Liver (tissue), 9 donors: Measurements from ENCODE around the gene ERFE. TPM values are rescaled to one million over a fixed set of nuclear protein-coding genes. Genes with fewer than 3 reads are reported as not detected.
A peak's percentile ranks its signal among the peaks of the same experiment; 100 is the strongest.

Source experiments
- DNase-seq: peaks from one replicate; pipeline ENCODE4 v3.0.0-alpha.2; 2017; ENCODE audit warnings: low spot score
- H3K27ac ChIP-seq, 2 donors: one replicate each; pipeline ENCODE4 v1.7.0; 2013; ENCODE audit warnings: inconsistent platforms in 2 of 2, low read length in 2 of 2, control low read depth in 1 of 2, low read depth in 1 of 2, mild to moderate bottlenecking in 1 of 2
- H3K27me3 ChIP-seq, 4 donors: one replicate each; pipeline versions ENCODE4 v1.6.1 to v1.7.0; 2013; ENCODE audit warnings: low read length in 3 of 4, inconsistent platforms in 1 of 4, mild to moderate bottlenecking in 1 of 4, moderate library complexity in 1 of 4; ENCODE audit not compliant: control insufficient read depth in 4 of 4, insufficient read depth in 4 of 4
- H3K36me3 ChIP-seq, 4 donors: one replicate each; pipeline versions ENCODE4 v1.6.1 to v1.7.0; 2013; ENCODE audit warnings: low read length in 3 of 4, mild to moderate bottlenecking in 3 of 4, low read depth in 1 of 4, moderate library complexity in 1 of 4; ENCODE audit not compliant: control insufficient read depth in 4 of 4, insufficient read depth in 3 of 4
- H3K4me1 ChIP-seq, 4 donors: one replicate each; pipeline versions ENCODE4 v1.6.1 to v1.7.0; 2013; ENCODE audit warnings: low read length in 3 of 4, mild to moderate bottlenecking in 3 of 4, moderate library complexity in 1 of 4; ENCODE audit not compliant: control insufficient read depth in 4 of 4, insufficient read depth in 4 of 4
- H3K4me3 ChIP-seq, 3 donors: one replicate each; pipeline versions ENCODE4 v1.6.1 to v1.7.0; 2013; ENCODE audit warnings: low read length in 3 of 3, control low read depth in 1 of 3, low read depth in 1 of 3, mild to moderate bottlenecking in 1 of 3
- H3K9ac ChIP-seq, 2 donors: one replicate each; pipeline ENCODE4 v1.7.0; 2013; ENCODE audit warnings: low read length in 2 of 2, mild to moderate bottlenecking in 2 of 2, moderate library complexity in 2 of 2, control low read depth in 1 of 2, low read depth in 1 of 2
- H3K9me3 ChIP-seq, 4 donors: one replicate each; pipeline versions ENCODE4 v1.6.1 to v1.7.0; 2013; ENCODE audit warnings: low read length in 3 of 4; ENCODE audit not compliant: control insufficient read depth in 4 of 4
- CTCF ChIP-seq: fragments of 150-350 bp; IDR thresholded peaks from 2 replicates; pipeline ENCODE4 v1.5.1; 2017; ENCODE audit warnings: improper control_type of control experiment, low read depth, low read length; ENCODE audit not compliant: missing input control
- EGR1 ChIP-seq, 2 donors: IDR thresholded peaks; 2 replicates each; pipeline ENCODE4 v1.6.1; 2016 to 2018; ENCODE audit warnings: antibody characterized with exemption in 2 of 2, low read depth in 2 of 2
- FOXA1 ChIP-seq: IDR thresholded peaks from 2 replicates; pipeline ENCODE4 v1.6.1; 2016; ENCODE audit warnings: antibody characterized with exemption
- FOXA2 ChIP-seq: IDR thresholded peaks from 2 replicates; pipeline ENCODE4 v1.6.1; 2016; ENCODE audit warnings: antibody characterized with exemption
- GABPA ChIP-seq, 2 donors: IDR thresholded peaks in 1 of 2; conservative IDR thresholded peaks in 1 of 2; 2 replicates each; pipeline ENCODE4 v1.6.1; 2016; ENCODE audit warnings: antibody characterized with exemption in 2 of 2, mild to moderate bottlenecking in 1 of 2, moderate library complexity in 1 of 2
- HNF4A ChIP-seq, 2 donors: conservative IDR thresholded peaks; 2 replicates each; pipeline ENCODE4 v1.6.1; 2016; ENCODE audit warnings: antibody characterized with exemption in 2 of 2, mild to moderate bottlenecking in 2 of 2
- HNF4G ChIP-seq: IDR thresholded peaks from 2 replicates; pipeline ENCODE4 v1.6.1; 2016; ENCODE audit warnings: antibody characterized with exemption
- JUND ChIP-seq, 2 donors: IDR thresholded peaks; 2 replicates each; pipeline ENCODE4 v1.6.1; 2016; ENCODE audit warnings: antibody characterized with exemption in 2 of 2
- MAX ChIP-seq: IDR thresholded peaks from 2 replicates; pipeline ENCODE4 v1.6.1; 2016; ENCODE audit warnings: antibody characterized with exemption
- RAD21 ChIP-seq, 2 donors: IDR thresholded peaks; 2 replicates each; pipeline ENCODE4 v1.6.1; 2016; ENCODE audit warnings: antibody characterized with exemption in 2 of 2, mild to moderate bottlenecking in 2 of 2
- REST ChIP-seq: IDR thresholded peaks from 2 replicates; pipeline ENCODE4 v1.6.1; 2016; ENCODE audit warnings: antibody characterized with exemption, mild to moderate bottlenecking
- RXRA ChIP-seq, 2 donors: IDR thresholded peaks; 2 replicates each; pipeline ENCODE4 v1.6.1; 2017 to 2018; ENCODE audit warnings: antibody characterized with exemption in 2 of 2, mild to moderate bottlenecking in 1 of 2
- TAF1 ChIP-seq: conservative IDR thresholded peaks from 2 replicates; pipeline ENCODE4 v1.6.1; 2016; ENCODE audit warnings: antibody characterized with exemption, mild to moderate bottlenecking
- YY1 ChIP-seq: IDR thresholded peaks from 2 replicates; pipeline ENCODE4 v1.6.1; 2016; ENCODE audit warnings: antibody characterized with exemption, mild to moderate bottlenecking
- ZBTB33 ChIP-seq: IDR thresholded peaks from 2 replicates; pipeline ENCODE4 v1.6.1; 2016; ENCODE audit warnings: antibody characterized with exemption
- WGBS: extraction: QIAGEN DNeasy Blood & Tissue Kit; methylation state at CpG from one replicate; pipeline ENCODE4 v1.1.7; 2013; 5-methylcytosine and 5-hydroxymethylcytosine counted together
- polyA plus RNA-seq, 2 donors: library from polyadenylated mRNA; stranded (reverse) in 1 of 2; unstranded in 1 of 2; fragments of 200-250 nt in 1 of 2; fragments of >200 nt in 1 of 2; fragmentation: Nextera tagmentation in 1 of 2; extraction: Ambion mirVana in 1 of 2; gene quantifications; one replicate each; pipeline versions ENCODE4 v1.2.1 to v1.2.3, GENCODE V29; 2013 to 2015
- total RNA-seq, 2 donors: library from RNA; depleted of rRNA; stranded (reverse); fragments of >200 nt; gene quantifications; one replicate each; pipeline ENCODE4 v1.2.3, GENCODE V29; 2014
- donor health status: healthy.
- donor health status: healthy.
- donor health status: healthy.
- donor health status: healthy.
- donor health status: healthy.

ERFE gene
- total and polyA plus RNA-seq, 4 donors: 0.17 to 14.0 TPM; not detected in 2

GRCh38 chr2:238155051-238155760, 3.6 kb upstream of the ERFE start:
- H3K9me3 ChIP-seq: no peaks in the 10 kb centered on the region
- H3K9ac ChIP-seq: no peak overlapping the region
- H3K4me1 ChIP-seq: peaks cover 0 to 5% (median 2%) of the 10 kb centered on the region in 4 donors
- TF ChIP-seq JUND (IDR thresholded peaks at IDR 0.05): no peak
- TF ChIP-seq HNF4G: no peak
- no peak for TF ChIP-seq TAF1
- TF ChIP-seq CTCF: no peak
- no peak for TF ChIP-seq EGR1 (IDR thresholded peaks at IDR 0.05; ENCODE audit: low read depth in 2 of 2)
- no peak for TF ChIP-seq FOXA1
- TF ChIP-seq REST: no peak
- no peaks in the 10 kb centered on the region for H3K36me3 ChIP-seq
- H3K27me3 ChIP-seq: no peaks in the 10 kb centered on the region
- peak overlapping the region in 1 of 2 donors; percentile 2 for H3K27ac ChIP-seq
- WGBS: 86% methylated on average over 19 of the region's 19 CpGs
- no peak overlapping the region for H3K4me3 ChIP-seq
- no peak for DNase-seq

- Histone ChIP-seq H3K27me3 (no peaks in the 10 kb centered on the region), H3K4me1 (peaks cover 0 to 5% (median 2%) of the 10 kb centered on the region in 4 donors), H3K36me3 (no peaks in the 10 kb centered on the region), H3K4me3 (no peak overlapping the region), H3K9me3 (no peaks in the 10 kb centered on the region), H3K9ac (no peak overlapping the region), H3K27ac (no peak overlapping the region)
- 82% methylated on average over 18 of the region's 18 CpGs for WGBS
- TF ChIP-seq HNF4A (conservative IDR thresholded peaks at IDR 0.05): no peak
- no peak for DNase-seq
Measured at GRCh38 chr2:238155761-238156694, 2.7 kb upstream of the ERFE start.

- 81% methylated on average over 14 of the region's 14 CpGs for WGBS
- Histone ChIP-seq H3K9me3 (no peaks in the 10 kb centered on the region), H3K27ac (no peak overlapping the region), H3K27me3 (no peaks in the 10 kb centered on the region), H3K9ac (no peak overlapping the region), H3K4me3 (no peak overlapping the region), H3K4me1 (peaks cover 0 to 5% (median 2%) of the 10 kb centered on the region in 4 donors), H3K36me3 (no peaks in the 10 kb centered on the region)
- no peak for DNase-seq
- TF ChIP-seq CTCF: no peak
- no peak for TF ChIP-seq RXRA (IDR thresholded peaks at IDR 0.05)
- TF ChIP-seq HNF4A (conservative IDR thresholded peaks at IDR 0.05): no peak
- TF ChIP-seq TAF1: no peak
- TF ChIP-seq MAX: no peak
- no peak for TF ChIP-seq GABPA (IDR thresholded peaks at IDR 0.05 in 1 of 2, conservative IDR thresholded peaks at IDR 0.05 in 1 of 2)
- no peak for TF ChIP-seq ZBTB33
- TF ChIP-seq YY1: no peak
- no peak for TF ChIP-seq FOXA2
- TF ChIP-seq RAD21 (IDR thresholded peaks at IDR 0.05): no peak
- TF ChIP-seq EGR1 (IDR thresholded peaks at IDR 0.05; ENCODE audit: low read depth in 2 of 2): no peak
Measured at GRCh38 chr2:238157506-238158017, 1.2 kb upstream of the ERFE start.
